SK-N-SH (cell line): ENCODE measurements around the gene FMOD. TPM values are rescaled to one million over a fixed set of nuclear protein-coding genes. Genes with fewer than 3 reads are reported as not detected.

Experiments
- CTCF ChIA-PET: fragments of 300-600, 350-600 bp; formaldehyde crosslinking; extraction: SDS; loops from one replicate; lab custom pipeline; 2021; lab: Yijun Ruan, JAX
- POLR2A ChIA-PET: fragments of 350-600 bp; sonication (Branson Sonifier 250); formaldehyde crosslinking; extraction: SDS; loops from one replicate; lab custom pipeline; 2020; ENCODE audit warnings: antibody characterized with exemption, inconsistent platforms; lab: Yijun Ruan, JAX
- DNase-seq: peaks from one replicate; pipeline ENCODE4 v3.0.0; 2012
- H2AFZ ChIP-seq: fragments of 200-600 bp; sonication (generic); 2 replicates; pipeline ENCODE4 v1.8.1; 2016; ENCODE audit warnings: antibody characterized with exemption, mild to moderate bottlenecking, low read depth
- H3F3A ChIP-seq: fragments of 200-600 bp; sonication (generic); replicated peaks from 2 replicates; pipeline ENCODE3; 2016; ENCODE audit warnings: antibody characterized with exemption, mild to moderate bottlenecking; ENCODE audit not compliant: insufficient read depth
- H3K27ac ChIP-seq, 2 experiments: fragments of 200-500 bp in 1 of 2; fragments of 200-600 bp in 1 of 2; sonication (Bioruptor generic) in 1 of 2; sonication (generic), shearing (Covaris generic) in 1 of 2; 2 replicates each; pipeline versions ENCODE4 v1.5.1 to v1.6.1; 2014 to 2016; ENCODE audit warnings: low read depth in 2 of 2, inconsistent platforms in 1 of 2, low read length in 1 of 2, mild to moderate bottlenecking in 1 of 2, mixed read lengths in 1 of 2
- H3K27me3 ChIP-seq: fragments of 200-600 bp; sonication (generic), shearing (Covaris generic); 2 replicates; pipeline ENCODE4 v1.6.1; 2016; ENCODE audit warnings: mixed run types; ENCODE audit not compliant: insufficient read depth
- H3K36me3 ChIP-seq, 2 experiments: fragments of 200-500 bp in 1 of 2; fragments of 200-600 bp in 1 of 2; sonication (Bioruptor generic) in 1 of 2; sonication (generic) in 1 of 2; replicated peaks in 1 of 2; 2 replicates each; pipeline versions ENCODE3 to v1.5.1; 2014 to 2016; ENCODE audit warnings: low read length in 1 of 2, mild to moderate bottlenecking in 1 of 2; ENCODE audit not compliant: insufficient read depth in 2 of 2, control insufficient read depth in 1 of 2
- H3K4me1 ChIP-seq, 2 experiments: fragments of 200-500 bp in 1 of 2; fragments of 200-600 bp in 1 of 2; sonication (Bioruptor generic) in 1 of 2; sonication (generic), shearing (Covaris generic) in 1 of 2; 2 replicates each; pipeline versions ENCODE4 v1.5.1 to v1.6.1; 2014 to 2016; ENCODE audit warnings: low read depth in 1 of 2, low read length in 1 of 2, mixed run types in 1 of 2; ENCODE audit not compliant: insufficient read depth in 2 of 2, control insufficient read depth in 1 of 2
- H3K4me2 ChIP-seq: fragments of 200-600 bp; sonication (generic), shearing (Covaris generic); 2 replicates; pipeline ENCODE4 v1.6.1; 2017; ENCODE audit warnings: mixed run types
- H3K4me3 ChIP-seq, 2 experiments: fragments of 200-500 bp in 1 of 2; fragments of 200-600 bp in 1 of 2; sonication (Bioruptor generic) in 1 of 2; sonication (generic), shearing (Covaris generic) in 1 of 2; 2 replicates each; pipeline versions ENCODE4 v1.5.1 to v1.8.1; 2014 to 2016; ENCODE audit warnings: low read depth in 2 of 2, inconsistent platforms in 1 of 2, low read length in 1 of 2, mild to moderate bottlenecking in 1 of 2, mixed read lengths in 1 of 2, moderate library complexity in 1 of 2
- H3K79me2 ChIP-seq: fragments of 200-600 bp; sonication (generic); 2 replicates; pipeline ENCODE4 v1.8.1; 2017; ENCODE audit warnings: mild to moderate bottlenecking; ENCODE audit not compliant: insufficient read depth
- H3K9ac ChIP-seq: fragments of 200-600 bp; sonication (generic); 2 replicates; pipeline ENCODE4 v1.6.1; 2017; ENCODE audit warnings: mixed run types
- H3K9me2 ChIP-seq: fragments of 200-600 bp; sonication (generic); 2 replicates; pipeline ENCODE4 v1.6.1; 2017; ENCODE audit warnings: mixed run types
- H3K9me3 ChIP-seq: fragments of 200-600 bp; sonication (generic); 2 replicates; pipeline ENCODE4 v1.6.1; 2017; ENCODE audit warnings: mixed run types, mild to moderate bottlenecking, moderate library complexity
- H4K20me1 ChIP-seq: fragments of 200-600 bp; sonication (generic); 2 replicates; pipeline ENCODE4 v1.6.1; 2017; ENCODE audit warnings: mild to moderate bottlenecking, mixed run types; ENCODE audit not compliant: insufficient read depth
- EP300 ChIP-seq, 2 experiments: IDR thresholded peaks; 2 replicates each; pipeline versions ENCODE4 v1.4.0 to v1.6.1; 2012; ENCODE audit warnings: borderline replicate concordance in 1 of 2, low read depth in 1 of 2, low read length in 1 of 2
- FOSL2 ChIP-seq: IDR thresholded peaks from 2 replicates; pipeline ENCODE4 v1.4.0; 2012; ENCODE audit warnings: low read depth, mild to moderate bottlenecking, moderate library complexity, borderline replicate concordance
- FOXJ3 ChIP-seq: sonication (generic); formaldehyde crosslinking; IDR thresholded peaks from 2 replicates; pipeline ENCODE4 v1.5.1; 2020; ENCODE audit warnings: mild to moderate bottlenecking, missing genetic modification reagents
- PBX3 ChIP-seq: IDR thresholded peaks from 2 replicates; pipeline ENCODE4; 2012
- WGBS: methylation state at CpG from one replicate; pipeline ENCODE4 v1.1.6; 2017; ENCODE audit warnings: low lambda C conversion rate; 5-methylcytosine and 5-hydroxymethylcytosine counted together
- polyA plus RNA-seq, 3 experiments: library from polyadenylated mRNA; depleted of rRNA; stranded (reverse); fragments of >200 nt; gene quantifications; 2 replicates each; pipeline ENCODE4 v1.2.3, GENCODE V29; 2012
- small RNA-seq, 7 experiments: library from RNA; depleted of rRNA; stranded (forward); fragments of <200 nt; gene quantifications; one replicate each; pipeline ENCODE3, GENCODE V24; 2012

The FMOD gene
- polyA plus RNA-seq, 1 of the 3 experiments (the other 2 are of a cell fraction): not detected

GRCh38 chr1:203291201-203292096 is 59.5 kb downstream of the FMOD start:
- Histone ChIP-seq H3K36me3 (no peaks in the 10 kb centered on the region), H3K9me2 (no peaks in the 10 kb centered on the region), H4K20me1 (no peaks in the 10 kb centered on the region), H3K79me2 (no peaks in the 10 kb centered on the region), H2AFZ (no peak overlapping the region), H3K9me3 (no peaks in the 10 kb centered on the region), H3K9ac (no peak overlapping the region), H3K27me3 (peaks cover 10% of the 10 kb centered on the region), H3K4me2 (no peak overlapping the region), H3K4me1 (peaks cover 0 to 32% of the 10 kb centered on the region in 2 experiments; a peak in 2 of 4 replicates)
- 88% methylated on average over 14 of the region's 17 CpGs for WGBS
- ChIA-PET CTCF (interaction anchor here (0.6 to 31.2 kb wide), 10 partner anchors 11 to 288 kb away, joined by 3 to 817 read pairs (median 4); partner anchors contain the start of gene FMOD), POLR2A (interaction anchor here (1.5 to 1.7 kb wide), 2 partner anchors 14 to 35 kb away, joined by 6 to 12 read pairs; partner anchors contain the start of gene BTG2)
- DNase-seq: no peak
- TF ChIP-seq FOXJ3 (CRISPR knock-in tag) (no peak), FOSL2 (no peak), EP300 (IDR thresholded peaks at IDR 0.05; ENCODE audit: borderline replicate concordance in 1 of 2, low read depth in 1 of 2, low read length in 1 of 2) (no peak), PBX3 (no peak)
- TF ChIP-seq, all 33 proteins: peak for 0
- Histone ChIP-seq H3K27ac (peak overlapping the region in 1 of 2 experiments; percentile 76; a peak in 2 of 4 replicates), H3K4me3 (no peak overlapping the region), H3F3A (no peaks in the 10 kb centered on the region)

Small RNAs within 50 kb of the gene (small RNA-seq; reads per million reads assigned to genes)
- gene AL359837.1 (0 reads per million in 7 experiments), gene RNU6-487P (0 to 4.7 (median 0.43) reads per million in 7 experiments)

Other genes starting within 250 kb of the FMOD start
- gene ADORA1, start 223.4 kb downstream of the FMOD start, polyA plus RNA-seq (2012; rRNA removed): 3.2 and 4.8 TPM in 2 replicates
- gene MYBPH, start 175.3 kb downstream of the FMOD start, polyA plus RNA-seq (2012; rRNA removed): 0.12 TPM in 1 of 2 replicates, not detected in the other
- gene CHI3L1, start 164.4 kb downstream of the FMOD start, polyA plus RNA-seq (2012; rRNA removed): not detected in 2 replicates
- gene CHIT1, start 121.4 kb downstream of the FMOD start, polyA plus RNA-seq (2012; rRNA removed): not detected in 2 replicates
- 26.2 and 33.5 TPM in 2 replicates for gene BTG2, start 45.6 kb downstream of the FMOD start, polyA plus RNA-seq (2012; rRNA removed)
- gene PRELP, start 124.7 kb upstream of the FMOD start, polyA plus RNA-seq (2012; rRNA removed): 0.26 and 0.48 TPM in 2 replicates
- gene OPTC, start 143.0 kb upstream of the FMOD start, polyA plus RNA-seq (2012; rRNA removed): not detected in 2 replicates